ENCODE measurements around the gene SNX14.
"Not testable (repeated sequence)": the region's sequence is repeated elsewhere in the genome, so short reads cannot be mapped to it uniquely, and the experiment has no call there.

SNX14 gene

GRCh38 chr6:85593438-85594196 is at the start of gene SNX14:
Gene SNX14 (minus strand): TSS chr6:85593858. CDS start chr6:85593718, 140 bp downstream.
- peak; percentile 97 for DNase-seq

GRCh38 chr6:85642774-85643536 is 49.3 kb upstream of the SNX14 start, which contains the start of gene SYNCRIP:
Gene SYNCRIP (minus strand): TSS chr6:85642886. CDS start chr6:85641439, 1,447 bp downstream.
- DNase-seq = peak; percentile 97 to 98

GRCh38 chr6:85641897-85642773 is 48.5 kb upstream of the SNX14 start:
- DNase-seq = peak; percentile 66 to 71

- no peak for DNase-seq
Observed at GRCh38 chr6:85641522-85641896, 47.9 kb upstream of the SNX14 start.

- no peak for DNase-seq
Observed at GRCh38 chr6:85640821-85641220, 47.2 kb upstream of the SNX14 start.

GRCh38 chr6:85637579-85637978 is 43.9 kb upstream of the SNX14 start:
- no peak for DNase-seq

- no peak for DNase-seq
Observed at GRCh38 chr6:85632164-85632942, 38.7 kb upstream of the SNX14 start.

- not testable (repeated sequence) for DNase-seq
Observed at GRCh38 chr6:85631117-85631516, 37.5 kb upstream of the SNX14 start.

- no peak for DNase-seq
Observed at GRCh38 chr6:85628353-85628752, 34.7 kb upstream of the SNX14 start.

- no peak for DNase-seq
Observed at GRCh38 chr6:85620308-85620707, 26.6 kb upstream of the SNX14 start.

- DNase-seq = no peak
Observed at GRCh38 chr6:85614780-85615179, 21.1 kb upstream of the SNX14 start.

GRCh38 chr6:85612690-85613474 is 19.2 kb upstream of the SNX14 start:
- no peak for DNase-seq

- DNase-seq = no peak
Observed at GRCh38 chr6:85610182-85610895, 16.7 kb upstream of the SNX14 start.

- DNase-seq = no peak
Observed at GRCh38 chr6:85602100-85602499, 8.4 kb upstream of the SNX14 start.

GRCh38 chr6:85600713-85601313 is 7.2 kb upstream of the SNX14 start:
- DNase-seq = no peak

- peak in 1 of 2 experiments; percentile 59 for DNase-seq
Observed at GRCh38 chr6:85594197-85594930, 706 bp upstream of the SNX14 start.

- no peak for DNase-seq
Observed at GRCh38 chr6:85592033-85592432, 1.6 kb downstream of the SNX14 start.

- no peak for DNase-seq
Observed at GRCh38 chr6:85591207-85591606, 2.5 kb downstream of the SNX14 start.

- DNase-seq = peak; percentile 17 to 33
Observed at GRCh38 chr6:85585741-85586140, 7.9 kb downstream of the SNX14 start.

GRCh38 chr6:85582832-85583231 is 10.8 kb downstream of the SNX14 start:
- DNase-seq = not testable (repeated sequence)
